DOHH2 (cell line): Measurements from ENCODE around the gene GALNT2.

ENCODE experiments used
- H3F3A ChIP-seq: fragments of 200-600 bp; sonication (generic), shearing (Covaris generic); 2 replicates; pipeline ENCODE4 v1.6.0; 2016; ENCODE audit warnings: antibody characterized with exemption, mild to moderate bottlenecking; ENCODE audit not compliant: control insufficient read depth, insufficient read depth
- H3K27ac ChIP-seq: fragments of 200-600 bp; sonication (generic); 2 replicates; pipeline ENCODE4 v1.5.1; 2014; ENCODE audit warnings: low read depth, mild to moderate bottlenecking, low read length, moderate library complexity
- H3K27me3 ChIP-seq: fragments of 200-600 bp; sonication (generic); 2 replicates; pipeline ENCODE4 v1.6.1; 2014; ENCODE audit warnings: mild to moderate bottlenecking, low read length, mixed read lengths; ENCODE audit not compliant: control insufficient read depth
- H3K36me3 ChIP-seq: fragments of 200-600 bp; sonication (generic); 2 replicates; pipeline ENCODE4 v1.6.1; 2014; ENCODE audit warnings: mild to moderate bottlenecking, low read length, moderate library complexity, mixed read lengths; ENCODE audit not compliant: control insufficient read depth
- H3K4me1 ChIP-seq: fragments of 200-600 bp; sonication (generic); 2 replicates; pipeline ENCODE4 v1.6.1; 2014; ENCODE audit warnings: mild to moderate bottlenecking, low read length, mixed read lengths; ENCODE audit not compliant: control insufficient read depth
- H3K4me2 ChIP-seq: fragments of 200-600 bp; sonication (generic); 2 replicates; pipeline ENCODE4 v1.6.0; 2014; ENCODE audit warnings: mild to moderate bottlenecking, low read length, moderate library complexity
- H3K4me3 ChIP-seq: fragments of 200-600 bp; sonication (generic); 2 replicates; pipeline ENCODE4 v1.5.1; 2014; ENCODE audit warnings: mild to moderate bottlenecking, low read length, mixed read lengths
- H3K79me2 ChIP-seq: fragments of 200-600 bp; sonication (generic); 2 replicates; pipeline ENCODE4 v1.6.1; 2014; ENCODE audit warnings: mild to moderate bottlenecking, low read length, mixed read lengths; ENCODE audit not compliant: control insufficient read depth
- H3K9me2 ChIP-seq: fragments of 200-600 bp; sonication (generic); replicated peaks from 2 replicates; pipeline ENCODE4 v1.6.1; 2014; ENCODE audit warnings: mild to moderate bottlenecking, low read length, mixed read lengths; ENCODE audit not compliant: control insufficient read depth
- H3K9me3 ChIP-seq: fragments of 200-600 bp; sonication (generic); 2 replicates; pipeline ENCODE4 v1.6.1; 2014; ENCODE audit warnings: antibody characterized with exemption, low read length, mixed read lengths; ENCODE audit not compliant: control insufficient read depth, insufficient read depth
- H4K20me1 ChIP-seq: fragments of 200-600 bp; sonication (generic); 2 replicates; pipeline ENCODE4 v1.6.0; 2014; ENCODE audit warnings: low read depth, mild to moderate bottlenecking, antibody characterized with exemption, low read length, moderate library complexity; ENCODE audit not compliant: control insufficient read depth, insufficient read depth
- EZH2phosphoT487 ChIP-seq: fragments of 200-600 bp; sonication (generic); IDR thresholded peaks from 2 replicates; pipeline ENCODE4 v1.6.1; 2017; ENCODE audit warnings: borderline replicate concordance, mild to moderate bottlenecking, antibody characterized with exemption, low read length, moderate library complexity, mixed read lengths
- TF ChIP-seq, protein P1 (sequence below): fragments of 200-600 bp; sonication (generic); IDR thresholded peaks from one replicate; pipeline ENCODE4 v1.5.1; 2014; ENCODE audit warnings: antibody characterized with exemption, mild to moderate bottlenecking, low read depth, low read length; ENCODE audit not compliant: poor library complexity, severe bottlenecking

GALNT2 gene

DNA sequence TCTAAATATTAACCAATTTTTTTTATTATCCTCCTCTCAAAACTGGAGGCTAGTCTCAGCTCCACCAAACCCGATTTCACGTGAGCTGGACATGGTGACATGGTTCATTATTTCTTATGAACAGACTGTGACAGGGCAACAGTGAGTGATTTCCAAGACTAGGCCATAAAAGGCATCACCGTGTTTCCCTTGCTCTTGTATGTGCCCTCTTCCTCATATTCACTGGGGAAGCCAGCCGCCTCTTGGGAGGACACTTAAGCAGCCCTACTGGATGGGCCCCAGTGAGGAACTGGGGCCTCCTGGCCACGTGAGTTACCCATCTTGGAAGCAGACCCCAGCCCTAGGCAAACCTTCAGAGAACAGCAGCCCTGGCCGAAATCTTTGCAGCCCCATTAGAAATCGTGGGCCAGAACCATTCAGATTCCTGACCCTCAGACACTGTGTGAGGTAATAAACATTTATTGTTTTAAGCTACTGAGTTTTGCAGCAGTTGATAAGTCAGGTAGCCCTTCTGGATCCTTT lies 105.0 kb downstream of the GALNT2 start:
- H3K4me2 ChIP-seq = no peak overlapping the region
- peaks cover 35% of the 10 kb centered on the region for H3K4me1 ChIP-seq
- TF ChIP-seq, protein P1, sequence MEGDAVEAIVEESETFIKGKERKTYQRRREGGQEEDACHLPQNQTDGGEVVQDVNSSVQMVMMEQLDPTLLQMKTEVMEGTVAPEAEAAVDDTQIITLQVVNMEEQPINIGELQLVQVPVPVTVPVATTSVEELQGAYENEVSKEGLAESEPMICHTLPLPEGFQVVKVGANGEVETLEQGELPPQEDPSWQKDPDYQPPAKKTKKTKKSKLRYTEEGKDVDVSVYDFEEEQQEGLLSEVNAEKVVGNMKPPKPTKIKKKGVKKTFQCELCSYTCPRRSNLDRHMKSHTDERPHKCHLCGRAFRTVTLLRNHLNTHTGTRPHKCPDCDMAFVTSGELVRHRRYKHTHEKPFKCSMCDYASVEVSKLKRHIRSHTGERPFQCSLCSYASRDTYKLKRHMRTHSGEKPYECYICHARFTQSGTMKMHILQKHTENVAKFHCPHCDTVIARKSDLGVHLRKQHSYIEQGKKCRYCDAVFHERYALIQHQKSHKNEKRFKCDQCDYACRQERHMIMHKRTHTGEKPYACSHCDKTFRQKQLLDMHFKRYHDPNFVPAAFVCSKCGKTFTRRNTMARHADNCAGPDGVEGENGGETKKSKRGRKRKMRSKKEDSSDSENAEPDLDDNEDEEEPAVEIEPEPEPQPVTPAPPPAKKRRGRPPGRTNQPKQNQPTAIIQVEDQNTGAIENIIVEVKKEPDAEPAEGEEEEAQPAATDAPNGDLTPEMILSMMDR = no peak
- TF ChIP-seq EZH2phosphoT487 = no peak
- H3K4me3 ChIP-seq = no peak overlapping the region
- no peaks in the 10 kb centered on the region for H3K9me2 ChIP-seq
- peaks cover 39% of the 10 kb centered on the region for H3K79me2 ChIP-seq
- no peaks in the 10 kb centered on the region for H3K27me3 ChIP-seq
- H3K9me3 ChIP-seq = no peaks in the 10 kb centered on the region
- no peaks in the 10 kb centered on the region for H3F3A ChIP-seq
- no peaks in the 10 kb centered on the region for H4K20me1 ChIP-seq
- no peak overlapping the region for H3K27ac ChIP-seq
- no peaks in the 10 kb centered on the region for H3K36me3 ChIP-seq

DNA sequence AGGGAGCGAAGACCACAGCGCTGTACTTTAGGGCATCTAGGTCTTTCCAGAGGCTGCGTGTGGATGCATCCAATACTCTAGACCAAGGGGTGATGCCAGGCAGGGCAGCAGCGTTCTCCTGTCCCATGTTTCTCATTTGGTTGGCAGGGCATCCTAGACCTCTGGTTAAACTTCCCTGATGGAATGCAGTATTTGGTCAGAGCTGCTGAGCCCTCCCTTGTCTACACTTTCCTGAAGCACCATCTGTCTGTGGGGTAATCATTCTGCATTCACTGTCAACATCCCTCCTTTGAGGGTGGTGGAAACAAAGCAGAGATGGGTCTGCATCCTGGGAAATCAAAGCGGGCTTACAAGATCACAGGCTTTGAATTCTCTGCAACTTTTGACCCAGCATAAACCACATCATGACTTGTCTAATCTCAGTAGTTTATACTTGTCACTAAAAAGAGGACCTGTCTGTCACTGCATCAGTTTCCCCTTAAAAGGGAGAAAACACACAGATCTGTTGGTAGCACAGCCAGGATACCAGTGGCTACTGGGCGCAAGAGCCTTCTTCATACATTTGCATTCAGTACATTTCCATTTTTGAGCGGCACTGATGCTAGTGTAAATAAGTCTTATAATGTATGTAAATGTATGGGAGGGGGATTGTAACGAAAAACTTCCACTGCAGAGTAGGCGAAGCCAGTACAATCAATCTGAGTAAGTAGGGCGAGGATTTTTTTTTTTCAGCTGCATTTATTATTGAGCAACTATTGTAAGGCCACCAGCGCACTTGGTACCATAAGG lies 106.3 kb downstream of the GALNT2 start:
- Histone ChIP-seq H3K79me2 (peaks cover 27% of the 10 kb centered on the region), H3K27me3 (no peaks in the 10 kb centered on the region), H3F3A (no peaks in the 10 kb centered on the region), H4K20me1 (no peaks in the 10 kb centered on the region), H3K4me1 (peaks cover 24% of the 10 kb centered on the region), H3K4me2 (no peak overlapping the region), H3K27ac (no peak overlapping the region), H3K4me3 (no peak overlapping the region), H3K36me3 (no peaks in the 10 kb centered on the region), H3K9me2 (no peaks in the 10 kb centered on the region), H3K9me3 (no peaks in the 10 kb centered on the region)
- no peak for TF ChIP-seq EZH2phosphoT487
- TF ChIP-seq, protein P1 = no peak

DNA sequence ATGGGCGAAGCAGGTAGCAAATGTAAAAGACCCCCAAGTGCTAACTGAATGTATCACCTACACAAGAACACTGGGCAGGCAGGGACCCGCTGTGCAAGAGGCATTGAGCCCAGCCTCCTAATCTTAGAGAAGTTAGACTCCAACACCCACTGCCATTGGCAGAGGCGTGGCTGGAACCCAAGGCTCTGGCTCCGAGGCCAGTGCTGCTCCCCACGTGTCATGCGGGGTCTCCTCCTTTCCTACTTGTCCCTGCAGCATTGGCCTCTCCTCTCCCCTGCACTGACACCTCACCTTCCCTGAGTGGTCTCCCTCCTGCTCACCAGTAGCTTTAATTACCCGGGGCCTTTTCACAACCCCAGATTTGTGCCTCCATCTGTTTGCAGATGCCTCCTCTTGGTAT lies 107.0 kb downstream of the GALNT2 start:
- Histone ChIP-seq H3K36me3 (no peaks in the 10 kb centered on the region), H3K4me2 (no peak overlapping the region), H3K9me2 (no peaks in the 10 kb centered on the region), H3K9me3 (no peaks in the 10 kb centered on the region), H3K27ac (no peak overlapping the region), H3K4me1 (peaks cover 20% of the 10 kb centered on the region), H3F3A (no peaks in the 10 kb centered on the region), H3K27me3 (no peaks in the 10 kb centered on the region), H4K20me1 (no peaks in the 10 kb centered on the region), H3K79me2 (peaks cover 21% of the 10 kb centered on the region), H3K4me3 (no peak overlapping the region)
- no peak for TF ChIP-seq EZH2phosphoT487
- TF ChIP-seq, protein P1 = no peak
